SK-N-SH (cell line): Measurements from ENCODE around the gene ZAR1. TPM values are rescaled to one million over a fixed set of nuclear protein-coding genes. Genes with fewer than 3 reads are reported as not detected.

ENCODE experiments used
- CTCF ChIA-PET: fragments of 300-600, 350-600 bp; formaldehyde crosslinking; extraction: SDS; loops from one replicate; lab custom pipeline; 2021; lab: Yijun Ruan, JAX
- POLR2A ChIA-PET: fragments of 350-600 bp; sonication (Branson Sonifier 250); formaldehyde crosslinking; extraction: SDS; loops from one replicate; lab custom pipeline; 2020; ENCODE audit warnings: antibody characterized with exemption, inconsistent platforms; lab: Yijun Ruan, JAX
- DNase-seq: peaks from one replicate; pipeline ENCODE4 v3.0.0; 2012
- H2AFZ ChIP-seq: fragments of 200-600 bp; sonication (generic); 2 replicates; pipeline ENCODE4 v1.8.1; 2016; ENCODE audit warnings: antibody characterized with exemption, mild to moderate bottlenecking, low read depth
- H3F3A ChIP-seq: fragments of 200-600 bp; sonication (generic); replicated peaks from 2 replicates; pipeline ENCODE3; 2016; ENCODE audit warnings: antibody characterized with exemption, mild to moderate bottlenecking; ENCODE audit not compliant: insufficient read depth
- H3K27ac ChIP-seq, 2 experiments: fragments of 200-500 bp in 1 of 2; fragments of 200-600 bp in 1 of 2; sonication (Bioruptor generic) in 1 of 2; sonication (generic), shearing (Covaris generic) in 1 of 2; 2 replicates each; pipeline versions ENCODE4 v1.5.1 to v1.6.1; 2014 to 2016; ENCODE audit warnings: low read depth in 2 of 2, inconsistent platforms in 1 of 2, low read length in 1 of 2, mild to moderate bottlenecking in 1 of 2, mixed read lengths in 1 of 2
- H3K27me3 ChIP-seq: fragments of 200-600 bp; sonication (generic), shearing (Covaris generic); 2 replicates; pipeline ENCODE4 v1.6.1; 2016; ENCODE audit warnings: mixed run types; ENCODE audit not compliant: insufficient read depth
- H3K36me3 ChIP-seq, 2 experiments: fragments of 200-500 bp in 1 of 2; fragments of 200-600 bp in 1 of 2; sonication (Bioruptor generic) in 1 of 2; sonication (generic) in 1 of 2; replicated peaks in 1 of 2; 2 replicates each; pipeline versions ENCODE3 to v1.5.1; 2014 to 2016; ENCODE audit warnings: low read length in 1 of 2, mild to moderate bottlenecking in 1 of 2; ENCODE audit not compliant: insufficient read depth in 2 of 2, control insufficient read depth in 1 of 2
- H3K4me1 ChIP-seq, 2 experiments: fragments of 200-500 bp in 1 of 2; fragments of 200-600 bp in 1 of 2; sonication (Bioruptor generic) in 1 of 2; sonication (generic), shearing (Covaris generic) in 1 of 2; 2 replicates each; pipeline versions ENCODE4 v1.5.1 to v1.6.1; 2014 to 2016; ENCODE audit warnings: low read depth in 1 of 2, low read length in 1 of 2, mixed run types in 1 of 2; ENCODE audit not compliant: insufficient read depth in 2 of 2, control insufficient read depth in 1 of 2
- H3K4me2 ChIP-seq: fragments of 200-600 bp; sonication (generic), shearing (Covaris generic); 2 replicates; pipeline ENCODE4 v1.6.1; 2017; ENCODE audit warnings: mixed run types
- H3K4me3 ChIP-seq, 2 experiments: fragments of 200-500 bp in 1 of 2; fragments of 200-600 bp in 1 of 2; sonication (Bioruptor generic) in 1 of 2; sonication (generic), shearing (Covaris generic) in 1 of 2; 2 replicates each; pipeline versions ENCODE4 v1.5.1 to v1.8.1; 2014 to 2016; ENCODE audit warnings: low read depth in 2 of 2, inconsistent platforms in 1 of 2, low read length in 1 of 2, mild to moderate bottlenecking in 1 of 2, mixed read lengths in 1 of 2, moderate library complexity in 1 of 2
- H3K79me2 ChIP-seq: fragments of 200-600 bp; sonication (generic); 2 replicates; pipeline ENCODE4 v1.8.1; 2017; ENCODE audit warnings: mild to moderate bottlenecking; ENCODE audit not compliant: insufficient read depth
- H3K9ac ChIP-seq: fragments of 200-600 bp; sonication (generic); 2 replicates; pipeline ENCODE4 v1.6.1; 2017; ENCODE audit warnings: mixed run types
- H3K9me2 ChIP-seq: fragments of 200-600 bp; sonication (generic); 2 replicates; pipeline ENCODE4 v1.6.1; 2017; ENCODE audit warnings: mixed run types
- H3K9me3 ChIP-seq: fragments of 200-600 bp; sonication (generic); 2 replicates; pipeline ENCODE4 v1.6.1; 2017; ENCODE audit warnings: mixed run types, mild to moderate bottlenecking, moderate library complexity
- H4K20me1 ChIP-seq: fragments of 200-600 bp; sonication (generic); 2 replicates; pipeline ENCODE4 v1.6.1; 2017; ENCODE audit warnings: mild to moderate bottlenecking, mixed run types; ENCODE audit not compliant: insufficient read depth
- CTCF ChIP-seq: fragments of 200-600 bp; sonication (generic); IDR thresholded peaks from 2 replicates; pipeline ENCODE4 v1.6.1; 2017; ENCODE audit warnings: antibody characterized with exemption, mild to moderate bottlenecking, moderate library complexity
- ELF1 ChIP-seq: IDR thresholded peaks from 2 replicates; pipeline ENCODE4 v1.4.0; 2012
- EP300 ChIP-seq, 2 experiments: IDR thresholded peaks; 2 replicates each; pipeline versions ENCODE4 v1.4.0 to v1.6.1; 2012; ENCODE audit warnings: borderline replicate concordance in 1 of 2, low read depth in 1 of 2, low read length in 1 of 2
- EZH2phosphoT487 ChIP-seq: fragments of 200-600 bp; sonication (generic); IDR thresholded peaks from 2 replicates; pipeline ENCODE4 v1.6.1; 2017; ENCODE audit warnings: low read depth, mixed run types, mild to moderate bottlenecking, antibody characterized with exemption, moderate library complexity, borderline replicate concordance
- FOXJ3 ChIP-seq: sonication (generic); formaldehyde crosslinking; IDR thresholded peaks from 2 replicates; pipeline ENCODE4 v1.5.1; 2020; ENCODE audit warnings: mild to moderate bottlenecking, missing genetic modification reagents
- GABPA ChIP-seq: IDR thresholded peaks from 2 replicates; pipeline ENCODE4 v1.4.0; 2012; ENCODE audit warnings: low read depth, mild to moderate bottlenecking
- IRF3 ChIP-seq: fragments of 150-350 bp; IDR thresholded peaks from 2 replicates; pipeline ENCODE4 v1.6.1; 2016; ENCODE audit warnings: mild to moderate bottlenecking, low read depth, low read length
- JUND ChIP-seq: IDR thresholded peaks from 2 replicates; pipeline ENCODE4 v1.4.0; 2012
- MXI1 ChIP-seq: IDR thresholded peaks from 2 replicates; pipeline ENCODE4 v1.6.1; 2012; ENCODE audit warnings: mild to moderate bottlenecking, low read depth, low read length, improper control_type of control experiment
- NFIC ChIP-seq: IDR thresholded peaks from 2 replicates; pipeline ENCODE4 v1.4.0; 2012; ENCODE audit warnings: borderline replicate concordance
- NRF1 ChIP-seq: IDR thresholded peaks from 2 replicates; pipeline ENCODE4 v1.6.1; 2012; ENCODE audit warnings: low read depth, mild to moderate bottlenecking, low read length
- PBX3 ChIP-seq: IDR thresholded peaks from 2 replicates; pipeline ENCODE4; 2012
- POLR2AphosphoS5 ChIP-seq: IDR thresholded peaks from 2 replicates; pipeline ENCODE4 v1.6.1; 2012; ENCODE audit warnings: low read depth, low read length
- RAD21 ChIP-seq: IDR thresholded peaks from 2 replicates; pipeline ENCODE4 v1.6.1; 2012; ENCODE audit warnings: mild to moderate bottlenecking, low read length
- RFX5 ChIP-seq: IDR thresholded peaks from 2 replicates; pipeline ENCODE4 v1.6.1; 2012; ENCODE audit warnings: mild to moderate bottlenecking, improper control_type of control experiment, low read length
- RXRA ChIP-seq: IDR thresholded peaks from 2 replicates; pipeline ENCODE4 v1.4.0; 2012; ENCODE audit warnings: low read depth, mild to moderate bottlenecking, borderline replicate concordance
- SIN3A ChIP-seq: IDR thresholded peaks from 2 replicates; pipeline ENCODE4 v1.6.1; 2012; ENCODE audit warnings: low read depth, mild to moderate bottlenecking, low read length, moderate library complexity, borderline replicate concordance
- SMC3 ChIP-seq: IDR thresholded peaks from 2 replicates; pipeline ENCODE4 v1.6.1; 2012; ENCODE audit warnings: low read depth, low read length, improper control_type of control experiment
- TAF1 ChIP-seq: IDR thresholded peaks from 2 replicates; pipeline ENCODE4 v1.6.1; 2012; ENCODE audit warnings: low read depth, mild to moderate bottlenecking, low read length, moderate library complexity, borderline replicate concordance
- TCF12 ChIP-seq: IDR thresholded peaks from 2 replicates; pipeline ENCODE4 v1.4.0; 2012
- TEAD4 ChIP-seq: IDR thresholded peaks from 2 replicates; pipeline ENCODE4 v1.4.0; 2012; ENCODE audit warnings: mild to moderate bottlenecking, borderline replicate concordance; ENCODE audit not compliant: insufficient read depth
- ZBTB33 ChIP-seq: IDR thresholded peaks from 2 replicates; pipeline ENCODE4 v1.4.0; 2012; ENCODE audit warnings: low read depth, borderline replicate concordance
- WGBS: methylation state at CpG from one replicate; pipeline ENCODE4 v1.1.6; 2017; ENCODE audit warnings: low lambda C conversion rate; 5-methylcytosine and 5-hydroxymethylcytosine counted together
- polyA plus RNA-seq, 3 experiments: library from polyadenylated mRNA; depleted of rRNA; stranded (reverse); fragments of >200 nt; gene quantifications; 2 replicates each; pipeline ENCODE4 v1.2.3, GENCODE V29; 2012

The ZAR1 gene
- polyA plus RNA-seq, 1 of the 3 experiments (the other 2 are of a cell fraction): not detected

GRCh38 chr4:48491514-48492176, 1.6 kb downstream of the ZAR1 start (continued):
- TF ChIP-seq EP300 (IDR thresholded peaks at IDR 0.05; ENCODE audit: borderline replicate concordance in 1 of 2, low read depth in 1 of 2, low read length in 1 of 2): no peak
- TF ChIP-seq TCF12: no peak
- no peak for TF ChIP-seq POLR2AphosphoS5
- TF ChIP-seq TAF1: no peak
- no peak for TF ChIP-seq JUND
- no peak for TF ChIP-seq RAD21
- TF ChIP-seq IRF3: no peak
- no peak for TF ChIP-seq SIN3A
- TF ChIP-seq GABPA: no peak
- TF ChIP-seq NRF1: no peak
- TF ChIP-seq RFX5: no peak
- no peak for TF ChIP-seq PBX3
- no peak for TF ChIP-seq SMC3
- TF ChIP-seq, all 33 proteins: peak for 0

GRCh38 chr4:48493452-48494100, 3.5 kb downstream of the ZAR1 start:
- ChIA-PET POLR2A (no interaction called here), CTCF (interaction anchor here (0.8 to 1.4 kb wide), 3 partner anchors 11 to 23 kb away, joined by 3 read pairs; no protein-coding TSS in a partner anchor)
- 90% methylated on average over 4 of the region's 4 CpGs for WGBS
- no peaks in the 10 kb centered on the region for H3K79me2 ChIP-seq
- H3K27me3 ChIP-seq: no peaks in the 10 kb centered on the region
- peaks cover 5 to 32% of the 10 kb centered on the region in 2 experiments for H3K36me3 ChIP-seq
- no peak overlapping the region for H3K4me2 ChIP-seq
- no peak overlapping the region for H3K4me3 ChIP-seq
- no peak for DNase-seq
- no peaks in the 10 kb centered on the region for H4K20me1 ChIP-seq
- TF ChIP-seq EZH2phosphoT487 (no peak), RXRA (no peak), TCF12 (no peak), ZBTB33 (no peak), RAD21 (no peak), SMC3 (no peak), JUND (no peak), FOXJ3 (no peak), GABPA (no peak), CTCF (no peak), MXI1 (no peak), ELF1 (no peak), TEAD4 (no peak), NFIC (no peak), PBX3 (no peak)
- H3K4me1 ChIP-seq: no peaks in the 10 kb centered on the region
- no peaks in the 10 kb centered on the region for H3F3A ChIP-seq
- no peaks in the 10 kb centered on the region for H3K9me2 ChIP-seq
- no peak overlapping the region for H2AFZ ChIP-seq
- H3K9ac ChIP-seq: no peak overlapping the region
- no peak overlapping the region for H3K27ac ChIP-seq
- H3K9me3 ChIP-seq: no peaks in the 10 kb centered on the region
